Large intestine (tissue), 12 donors: ENCODE results near the gene ERICH6. TPM values are rescaled to one million over a fixed set of nuclear protein-coding genes. Genes with fewer than 3 reads are reported as not detected.

Experiments used
- DNase-seq, 2 donors: peaks; one replicate each; pipeline versions ENCODE4 v3.0.0 to v3.0.0-alpha.2; 2013
- H3K27ac ChIP-seq: one replicate; pipeline ENCODE4 v1.5.1; 2013; ENCODE audit warnings: low read length
- H3K27me3 ChIP-seq: 2 replicates; pipeline ENCODE4 v1.6.1; 2013; ENCODE audit warnings: low read length; ENCODE audit not compliant: control insufficient read depth, insufficient read depth
- H3K36me3 ChIP-seq: 2 replicates; pipeline ENCODE4 v1.6.1; 2013; ENCODE audit warnings: low read length; ENCODE audit not compliant: control insufficient read depth, insufficient read depth
- H3K4me1 ChIP-seq: one replicate; pipeline ENCODE4 v1.6.1; 2013; ENCODE audit warnings: low read length; ENCODE audit not compliant: control insufficient read depth, insufficient read depth
- H3K4me3 ChIP-seq: one replicate; pipeline ENCODE4 v1.5.1; 2013; ENCODE audit warnings: low read length
- H3K9me3 ChIP-seq: one replicate; pipeline ENCODE4 v1.6.1; 2013; ENCODE audit warnings: mild to moderate bottlenecking, low read depth, low read length, moderate library complexity; ENCODE audit not compliant: control insufficient read depth
- WGBS: methylation state at CpG from one replicate; pipeline ENCODE4 v1.1.5; 2013; ENCODE audit warnings: low lambda C conversion rate; ENCODE audit not compliant: insufficient coverage; 5-methylcytosine and 5-hydroxymethylcytosine counted together
- long read RNA-seq, 11 donors: transcript quantifications; one replicate each; lab custom pipeline, GENCODE V29; 2026
- polyA plus RNA-seq: library from polyadenylated mRNA; unstranded; fragments of 120-200 nt; gene quantifications from one replicate; pipeline ENCODE4 v1.2.1, GENCODE V29; 2013

The ERICH6 gene
- 0.09 TPM for polyA plus RNA-seq
- long read RNA-seq, donor 1: 0 reads
- long read RNA-seq, donor 2: 0 reads
- long read RNA-seq, donor 3: 0 reads
- long read RNA-seq, donor 4: 0 reads
- long read RNA-seq, donor 5: 0 reads
- long read RNA-seq, donor 6: 0 reads
- long read RNA-seq, donor 7: 0 reads
- long read RNA-seq, donor 8: 0 reads
- long read RNA-seq, donor 9: 0 reads
- long read RNA-seq, donor 10: 0 reads
- long read RNA-seq, donor 11: 0 reads

GRCh38 chr3:150703756-150704344 lies at the start of gene ERICH6:
ERICH6 (minus strand) TSS chr3:150703920; CDS start chr3:150703898, 22 bp downstream.
- no peaks in the 10 kb centered on the region for H3K27me3 ChIP-seq
- H3K4me1 ChIP-seq: no peaks in the 10 kb centered on the region
- H3K4me3 ChIP-seq: peak within 1 kb of the TSS; percentile 71
- H3K9me3 ChIP-seq: no peaks in the 10 kb centered on the region
- 0% methylated on average over 6 of the region's 35 CpGs for WGBS
- DNase-seq: peak; percentile 85 to 93
- no peaks in the 10 kb centered on the region for H3K36me3 ChIP-seq
- H3K27ac ChIP-seq: peak within 1 kb of the TSS; percentile 49

- Histone ChIP-seq H3K27me3 (no peaks in the 10 kb centered on the region), H3K36me3 (peaks cover 6% of the 10 kb centered on the region), H3K27ac (peak overlapping the region; percentile 69), H3K4me3 (no peak overlapping the region), H3K9me3 (no peaks in the 10 kb centered on the region), H3K4me1 (peaks cover 40% of the 10 kb centered on the region)
- no CpG with 5 or more reads among the region's 2 CpGs for WGBS
- DNase-seq: peak; percentile 56 to 83
These were observed 48.1 kb upstream of the ERICH6 start for GRCh38 chr3:150751781-150752263.

GRCh38 chr3:150749255-150749654 lies 45.5 kb upstream of the ERICH6 start:
- peaks cover 46% of the 10 kb centered on the region for H3K4me1 ChIP-seq
- H3K36me3 ChIP-seq: peaks cover 6% of the 10 kb centered on the region
- no peak overlapping the region for H3K4me3 ChIP-seq
- no peaks in the 10 kb centered on the region for H3K9me3 ChIP-seq
- H3K27me3 ChIP-seq: no peaks in the 10 kb centered on the region
- WGBS: 60% methylated on average over 1 of the region's 6 CpGs
- no peak overlapping the region for H3K27ac ChIP-seq
- no peak for DNase-seq

- no peak for DNase-seq
- Histone ChIP-seq H3K27me3 (no peaks in the 10 kb centered on the region), H3K36me3 (peaks cover 6% of the 10 kb centered on the region), H3K9me3 (no peaks in the 10 kb centered on the region), H3K27ac (no peak overlapping the region), H3K4me3 (no peak overlapping the region), H3K4me1 (peaks cover 46% of the 10 kb centered on the region)
- WGBS: no CpG with 5 or more reads among the region's 1 CpG
These were observed 44.9 kb upstream of the ERICH6 start for GRCh38 chr3:150748684-150749047.

- peaks cover 4% of the 10 kb centered on the region for H3K36me3 ChIP-seq
- WGBS: no CpG with 5 or more reads among the region's 5 CpGs
- H3K4me1 ChIP-seq: peaks cover 46% of the 10 kb centered on the region
- no peaks in the 10 kb centered on the region for H3K9me3 ChIP-seq
- no peaks in the 10 kb centered on the region for H3K27me3 ChIP-seq
- no peak for DNase-seq
- H3K27ac ChIP-seq: no peak overlapping the region
- no peak overlapping the region for H3K4me3 ChIP-seq
These were observed 44.4 kb upstream of the ERICH6 start for GRCh38 chr3:150747886-150748683.

GRCh38 chr3:150746791-150747590 lies 43.3 kb upstream of the ERICH6 start:
- WGBS: no CpG with 5 or more reads among the region's 7 CpGs
- no peaks in the 10 kb centered on the region for H3K27me3 ChIP-seq
- peaks cover 38% of the 10 kb centered on the region for H3K4me1 ChIP-seq
- no peaks in the 10 kb centered on the region for H3K9me3 ChIP-seq
- DNase-seq: no peak
- no peak overlapping the region for H3K4me3 ChIP-seq
- H3K27ac ChIP-seq: no peak overlapping the region
- peaks cover 5% of the 10 kb centered on the region for H3K36me3 ChIP-seq

- no CpG with 5 or more reads among the region's 3 CpGs for WGBS
- H3K4me1 ChIP-seq: peaks cover 26% of the 10 kb centered on the region
- DNase-seq: no peak
- H3K36me3 ChIP-seq: peaks cover 16% of the 10 kb centered on the region
- H3K27ac ChIP-seq: no peak overlapping the region
- H3K27me3 ChIP-seq: no peaks in the 10 kb centered on the region
- H3K9me3 ChIP-seq: no peaks in the 10 kb centered on the region
- H3K4me3 ChIP-seq: no peak overlapping the region
These were observed 42.1 kb upstream of the ERICH6 start for GRCh38 chr3:150745832-150746231.

GRCh38 chr3:150744919-150745211 lies 41.1 kb upstream of the ERICH6 start:
- H3K27ac ChIP-seq: no peak overlapping the region
- no peak for DNase-seq
- peaks cover 26% of the 10 kb centered on the region for H3K4me1 ChIP-seq
- no peak overlapping the region for H3K4me3 ChIP-seq
- no CpG with 5 or more reads among the region's 1 CpG for WGBS
- H3K36me3 ChIP-seq: peaks cover 18% of the 10 kb centered on the region
- no peaks in the 10 kb centered on the region for H3K27me3 ChIP-seq
- no peaks in the 10 kb centered on the region for H3K9me3 ChIP-seq

GRCh38 chr3:150744041-150744918 lies 40.6 kb upstream of the ERICH6 start:
- Histone ChIP-seq H3K27me3 (no peaks in the 10 kb centered on the region), H3K4me3 (no peak overlapping the region), H3K36me3 (peaks cover 18% of the 10 kb centered on the region), H3K9me3 (no peaks in the 10 kb centered on the region), H3K4me1 (peaks cover 23% of the 10 kb centered on the region), H3K27ac (no peak overlapping the region)
- 74% methylated on average over 3 of the region's 8 CpGs for WGBS
- no peak for DNase-seq
